IMR-90 (cell line): Measurements from ENCODE around the gene CDK5RAP2.

ENCODE experiments used
- TF ChIP-seq, protein P1 (sequence below): conservative IDR thresholded peaks from 2 replicates; pipeline ENCODE4 v1.5.1; 2012; ENCODE audit warnings: mild to moderate bottlenecking, low read depth, low read length, improper control_type of control experiment
- TF ChIP-seq, protein P2 (sequence below): fragments of 150-350 bp; IDR thresholded peaks from 2 replicates; pipeline ENCODE4 v1.6.1; 2017; ENCODE audit warnings: mild to moderate bottlenecking, antibody characterized with exemption, low read length, low read depth

DNA sequence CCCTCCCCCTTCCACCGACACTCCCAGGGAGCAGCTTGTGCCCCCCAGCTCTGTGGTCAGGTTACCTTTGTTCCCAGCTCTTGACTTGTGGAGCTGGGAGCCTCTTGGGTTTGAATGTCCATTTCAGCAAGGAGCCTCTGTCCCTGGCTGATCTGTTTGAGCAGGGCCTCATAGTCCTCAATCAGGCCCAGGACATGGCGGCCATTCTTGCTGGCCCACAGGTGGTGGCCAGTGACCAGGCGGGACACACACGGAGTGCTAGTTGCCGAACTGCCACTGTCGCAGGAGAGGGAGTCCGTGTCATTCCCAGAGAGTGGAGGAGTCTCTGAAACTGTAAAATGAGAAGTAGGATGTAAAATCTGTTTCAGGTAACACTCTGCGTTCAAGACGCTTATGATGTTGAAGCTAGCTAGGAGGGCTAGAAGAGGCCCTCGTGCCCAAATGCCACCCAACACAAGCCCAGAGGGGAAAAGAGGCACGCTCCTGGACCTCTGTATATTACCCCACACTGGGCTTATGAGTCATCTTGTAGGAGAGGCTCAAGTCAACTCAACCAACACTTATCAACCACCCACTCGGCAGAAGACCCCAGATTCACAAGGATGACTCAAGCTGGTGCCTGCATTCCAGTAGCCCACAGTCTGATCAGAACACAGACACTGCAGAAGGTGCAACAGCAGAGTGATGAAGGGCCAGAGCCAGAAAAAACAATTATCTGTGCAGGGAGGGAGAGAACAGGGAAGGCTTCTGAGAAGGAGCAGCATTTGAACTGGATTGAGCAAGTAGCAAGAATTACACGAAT is 177.0 kb downstream of the CDK5RAP2 start:
- TF ChIP-seq, protein P1, sequence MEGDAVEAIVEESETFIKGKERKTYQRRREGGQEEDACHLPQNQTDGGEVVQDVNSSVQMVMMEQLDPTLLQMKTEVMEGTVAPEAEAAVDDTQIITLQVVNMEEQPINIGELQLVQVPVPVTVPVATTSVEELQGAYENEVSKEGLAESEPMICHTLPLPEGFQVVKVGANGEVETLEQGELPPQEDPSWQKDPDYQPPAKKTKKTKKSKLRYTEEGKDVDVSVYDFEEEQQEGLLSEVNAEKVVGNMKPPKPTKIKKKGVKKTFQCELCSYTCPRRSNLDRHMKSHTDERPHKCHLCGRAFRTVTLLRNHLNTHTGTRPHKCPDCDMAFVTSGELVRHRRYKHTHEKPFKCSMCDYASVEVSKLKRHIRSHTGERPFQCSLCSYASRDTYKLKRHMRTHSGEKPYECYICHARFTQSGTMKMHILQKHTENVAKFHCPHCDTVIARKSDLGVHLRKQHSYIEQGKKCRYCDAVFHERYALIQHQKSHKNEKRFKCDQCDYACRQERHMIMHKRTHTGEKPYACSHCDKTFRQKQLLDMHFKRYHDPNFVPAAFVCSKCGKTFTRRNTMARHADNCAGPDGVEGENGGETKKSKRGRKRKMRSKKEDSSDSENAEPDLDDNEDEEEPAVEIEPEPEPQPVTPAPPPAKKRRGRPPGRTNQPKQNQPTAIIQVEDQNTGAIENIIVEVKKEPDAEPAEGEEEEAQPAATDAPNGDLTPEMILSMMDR: no peak
- TF ChIP-seq, protein P2, sequence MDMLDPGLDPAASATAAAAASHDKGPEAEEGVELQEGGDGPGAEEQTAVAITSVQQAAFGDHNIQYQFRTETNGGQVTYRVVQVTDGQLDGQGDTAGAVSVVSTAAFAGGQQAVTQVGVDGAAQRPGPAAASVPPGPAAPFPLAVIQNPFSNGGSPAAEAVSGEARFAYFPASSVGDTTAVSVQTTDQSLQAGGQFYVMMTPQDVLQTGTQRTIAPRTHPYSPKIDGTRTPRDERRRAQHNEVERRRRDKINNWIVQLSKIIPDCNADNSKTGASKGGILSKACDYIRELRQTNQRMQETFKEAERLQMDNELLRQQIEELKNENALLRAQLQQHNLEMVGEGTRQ: no peak
